BLaER1 (cell line): Measurements from ENCODE around the gene EIF4B.
"Not testable (repeated sequence)": the region's sequence is repeated elsewhere in the genome, so short reads cannot be mapped to it uniquely, and the experiment has no call there.

Source experiments
- H3K27ac ChIP-seq: shearing (Covaris generic); formaldehyde crosslinking; 2 replicates; pipeline ENCODE4 v1.8.1; 2022
- H3K27me3 ChIP-seq: shearing (Covaris generic); formaldehyde crosslinking; 2 replicates; pipeline ENCODE4 v1.8.1; 2022
- H3K36me3 ChIP-seq: shearing (Covaris generic); formaldehyde crosslinking; 2 replicates; pipeline ENCODE4 v1.8.1; 2022
- H3K4me1 ChIP-seq: shearing (Covaris generic); formaldehyde crosslinking; 2 replicates; pipeline ENCODE4 v1.8.1; 2022
- H3K4me2 ChIP-seq: shearing (Covaris generic); formaldehyde crosslinking; 2 replicates; pipeline ENCODE4 v1.8.1; 2022
- H3K4me3 ChIP-seq: shearing (Covaris generic); formaldehyde crosslinking; 2 replicates; pipeline ENCODE4 v1.8.1; 2022
- H3K9ac ChIP-seq: shearing (Covaris generic); formaldehyde crosslinking; 2 replicates; pipeline ENCODE4 v1.8.1; 2022
- H3K9me3 ChIP-seq: shearing (Covaris generic); formaldehyde crosslinking; 2 replicates; pipeline ENCODE4 v1.8.1; 2022
- H4K20me1 ChIP-seq: shearing (Covaris generic); formaldehyde crosslinking; 2 replicates; pipeline ENCODE4 v1.8.1; 2022
- Cebpa-rat ChIP-seq: shearing (Covaris generic); IDR thresholded peaks from 2 replicates; pipeline ENCODE4 v1.8.1; 2022

EIF4B gene

DNA sequence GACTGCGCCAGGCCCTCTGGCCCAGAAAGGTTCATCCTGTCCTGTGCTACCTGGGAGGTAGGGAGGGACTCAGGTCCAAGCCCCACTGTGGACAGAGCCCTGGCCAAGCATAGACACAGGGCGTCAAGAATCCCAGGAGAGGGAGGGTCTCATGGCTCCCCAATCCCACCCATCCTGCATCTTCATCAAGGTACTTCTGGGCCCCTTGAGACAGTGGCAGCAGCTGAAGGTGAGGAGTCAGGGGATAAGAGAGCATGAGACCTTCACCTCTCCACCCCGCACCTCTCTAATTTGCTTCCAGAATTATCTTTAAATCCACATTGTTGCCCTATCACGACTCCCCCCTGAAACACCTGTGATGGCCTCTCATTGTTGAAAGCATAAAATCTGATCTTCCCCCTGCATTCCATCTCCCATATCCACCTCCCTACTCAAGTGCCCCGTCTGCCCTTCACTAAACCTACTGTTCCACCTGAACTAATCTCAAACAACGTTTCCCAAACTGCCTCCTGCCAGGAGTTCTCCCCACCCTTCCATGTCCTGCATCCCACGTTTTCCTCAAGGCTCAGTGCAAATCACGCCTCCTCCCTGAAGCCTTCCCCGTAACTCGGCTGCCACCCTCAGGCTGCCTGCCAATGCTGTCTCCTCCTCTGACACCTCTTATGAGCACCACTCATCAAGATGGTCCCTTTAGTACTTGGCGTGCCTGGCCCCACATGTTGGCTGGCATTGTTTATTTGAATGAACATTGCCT is 30.3 kb upstream of the EIF4B start:
- Histone ChIP-seq H3K9me3 (no peaks in the 10 kb centered on the region), H3K9ac (no peak overlapping the region), H3K27ac (no peak overlapping the region), H3K4me1 (no peaks in the 10 kb centered on the region), H3K27me3 (no peaks in the 10 kb centered on the region), H4K20me1 (no peaks in the 10 kb centered on the region), H3K4me3 (no peak overlapping the region), H3K4me2 (no peak overlapping the region), H3K36me3 (no peaks in the 10 kb centered on the region)
- TF ChIP-seq Cebpa-rat, result no peak

DNA sequence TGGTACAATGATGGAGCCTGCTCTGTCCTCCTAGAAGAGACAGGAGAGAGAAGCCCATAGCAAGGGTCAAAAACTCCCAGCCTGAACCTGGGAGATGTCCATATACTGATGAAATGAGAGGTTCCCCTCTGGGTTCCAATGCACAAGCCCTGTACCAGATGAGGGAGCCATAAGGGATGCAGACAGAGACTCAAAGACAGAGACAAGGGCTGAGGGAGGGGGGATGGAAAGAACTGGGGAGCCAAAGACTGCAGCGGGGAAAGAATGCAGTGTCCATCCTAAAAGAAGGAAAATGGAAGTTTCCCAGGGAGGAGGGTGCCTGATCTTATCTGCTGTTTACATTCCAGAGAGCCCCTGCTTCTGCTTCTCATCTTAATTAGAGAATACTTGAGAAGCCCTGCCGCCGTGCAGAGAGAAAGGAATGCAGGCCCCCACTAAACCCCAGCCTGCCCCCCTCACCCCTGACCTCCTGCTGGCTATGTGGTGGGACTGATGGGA is 29.6 kb upstream of the EIF4B start:
- no peak for TF ChIP-seq Cebpa-rat
- H3K4me2 ChIP-seq, result no peak overlapping the region
- H3K27me3 ChIP-seq, result no peaks in the 10 kb centered on the region
- no peaks in the 10 kb centered on the region for H3K36me3 ChIP-seq
- no peak overlapping the region for H3K27ac ChIP-seq
- no peaks in the 10 kb centered on the region for H4K20me1 ChIP-seq
- H3K9ac ChIP-seq, result no peak overlapping the region
- no peaks in the 10 kb centered on the region for H3K4me1 ChIP-seq
- H3K4me3 ChIP-seq, result no peak overlapping the region
- no peaks in the 10 kb centered on the region for H3K9me3 ChIP-seq

DNA sequence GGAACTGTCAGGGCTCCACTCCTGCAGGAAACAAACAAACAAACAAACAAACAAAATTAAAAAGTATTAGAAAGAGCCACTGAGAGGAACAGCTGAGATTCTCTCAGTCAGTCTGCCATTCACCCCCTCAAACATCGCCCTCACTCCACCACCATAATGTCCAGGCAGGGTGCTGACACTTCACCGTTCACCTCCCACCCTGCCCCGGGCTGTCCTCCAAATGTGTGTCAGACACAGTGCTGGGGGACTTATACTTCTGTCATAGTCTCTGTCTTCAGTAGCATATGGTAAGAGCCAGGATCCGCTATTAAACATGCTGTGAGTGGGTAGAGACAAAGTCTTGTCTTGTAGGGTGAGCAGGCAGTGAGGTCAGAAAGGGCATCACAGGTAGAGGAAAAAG is 29.1 kb upstream of the EIF4B start:
- no peaks in the 10 kb centered on the region for H4K20me1 ChIP-seq
- no peak overlapping the region for H3K9ac ChIP-seq
- no peaks in the 10 kb centered on the region for H3K4me1 ChIP-seq
- H3K4me2 ChIP-seq, result no peak overlapping the region
- no peaks in the 10 kb centered on the region for H3K36me3 ChIP-seq
- no peaks in the 10 kb centered on the region for H3K27me3 ChIP-seq
- H3K9me3 ChIP-seq, result no peaks in the 10 kb centered on the region
- H3K27ac ChIP-seq, result no peak overlapping the region
- no peak for TF ChIP-seq Cebpa-rat
- H3K4me3 ChIP-seq, result no peak overlapping the region

DNA sequence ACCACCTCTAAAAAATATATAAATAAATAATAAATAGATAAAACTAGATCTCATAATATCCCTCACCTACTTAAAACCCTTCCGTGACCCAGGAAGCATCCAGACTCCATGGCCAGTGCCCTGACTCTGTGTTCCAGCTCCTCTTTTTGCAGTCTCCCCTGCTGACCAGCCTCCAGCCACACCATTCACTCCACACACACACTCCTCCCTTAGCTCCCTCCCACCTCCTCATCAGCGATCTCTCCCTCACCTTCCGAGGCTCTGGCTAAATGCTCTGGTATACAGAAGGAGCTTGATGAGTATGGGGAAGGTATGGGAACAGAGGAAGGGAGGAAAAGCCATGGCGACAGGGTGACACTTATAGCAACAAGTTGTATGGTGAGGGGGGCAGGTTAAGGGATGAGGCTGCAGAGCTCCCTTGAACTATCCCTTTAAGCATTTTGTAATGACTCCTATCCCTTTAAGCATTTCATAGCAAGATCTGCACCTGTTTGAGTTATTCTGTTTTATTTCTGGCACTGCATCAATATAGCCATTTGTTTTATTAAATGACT is 26.1 kb upstream of the EIF4B start:
- Histone ChIP-seq H3K36me3 (no peaks in the 10 kb centered on the region), H3K27me3 (no peaks in the 10 kb centered on the region), H3K27ac (no peak overlapping the region), H4K20me1 (no peaks in the 10 kb centered on the region), H3K9me3 (no peaks in the 10 kb centered on the region), H3K4me3 (no peak overlapping the region), H3K4me2 (no peak overlapping the region), H3K9ac (no peak overlapping the region), H3K4me1 (no peaks in the 10 kb centered on the region)
- no peak for TF ChIP-seq Cebpa-rat

DNA sequence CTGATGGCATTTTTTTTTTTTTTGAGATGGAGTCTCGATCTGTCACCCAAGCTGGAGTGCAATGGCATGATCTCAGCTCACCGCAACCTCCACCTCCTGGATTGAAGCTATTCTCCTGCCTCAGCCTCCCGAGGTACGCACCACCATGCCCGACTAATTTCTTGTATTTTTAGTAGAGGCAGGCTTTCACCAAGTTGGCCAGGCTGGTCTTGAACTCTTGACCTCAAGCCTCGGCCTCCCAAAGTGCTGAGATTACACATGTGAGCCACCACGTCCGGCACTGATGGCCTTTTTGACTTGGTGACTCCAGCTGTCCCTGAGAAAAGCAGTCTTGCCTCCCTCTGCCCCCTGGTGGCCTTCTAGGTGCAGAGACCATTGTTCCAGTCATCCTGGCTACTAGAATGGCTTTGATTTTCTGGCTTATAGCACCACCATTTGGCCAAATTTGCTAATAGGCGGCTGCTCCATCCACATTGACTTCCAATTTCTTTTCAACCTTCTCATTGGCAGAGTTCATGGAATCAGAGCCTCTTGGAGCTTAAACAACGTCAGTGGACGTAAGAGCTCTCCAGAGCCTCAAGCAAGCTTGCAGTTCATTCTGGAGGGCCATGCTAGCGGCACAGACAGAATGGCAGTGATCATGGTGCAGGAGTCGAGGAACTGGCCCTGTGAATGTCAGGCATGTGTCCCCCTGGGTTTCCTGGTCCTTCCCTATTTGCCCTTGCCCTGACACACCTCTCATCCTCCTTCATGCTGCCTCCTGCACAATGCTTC is 25.4 kb upstream of the EIF4B start:
- Histone ChIP-seq H3K36me3 (no peaks in the 10 kb centered on the region), H3K9ac (no peak overlapping the region), H4K20me1 (no peaks in the 10 kb centered on the region), H3K9me3 (no peaks in the 10 kb centered on the region), H3K4me3 (no peak overlapping the region), H3K4me2 (no peak overlapping the region), H3K27ac (no peak overlapping the region), H3K4me1 (no peaks in the 10 kb centered on the region), H3K27me3 (no peaks in the 10 kb centered on the region)
- TF ChIP-seq Cebpa-rat, result no peak

DNA sequence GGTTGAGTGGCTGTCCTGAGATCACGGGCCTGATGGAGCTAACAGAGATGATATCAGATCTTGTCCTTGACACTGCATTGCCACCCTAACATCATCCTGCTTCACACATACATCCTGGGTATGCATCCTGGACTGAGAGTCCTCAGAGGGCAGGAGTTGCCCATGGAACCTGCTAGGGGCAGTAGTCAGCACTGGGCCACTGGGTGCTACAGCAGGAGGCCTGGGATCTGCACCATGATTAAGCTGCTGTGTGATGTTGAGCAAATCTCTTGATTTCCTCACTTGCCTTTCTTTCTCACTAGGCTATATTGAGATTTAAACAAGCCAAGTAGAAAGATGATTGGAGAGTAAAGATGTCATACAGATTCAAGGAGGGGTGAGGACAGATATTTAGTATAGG is 22.1 kb upstream of the EIF4B start:
- H3K27me3 ChIP-seq, result no peaks in the 10 kb centered on the region
- TF ChIP-seq Cebpa-rat, result no peak
- H3K9me3 ChIP-seq, result no peaks in the 10 kb centered on the region

DNA sequence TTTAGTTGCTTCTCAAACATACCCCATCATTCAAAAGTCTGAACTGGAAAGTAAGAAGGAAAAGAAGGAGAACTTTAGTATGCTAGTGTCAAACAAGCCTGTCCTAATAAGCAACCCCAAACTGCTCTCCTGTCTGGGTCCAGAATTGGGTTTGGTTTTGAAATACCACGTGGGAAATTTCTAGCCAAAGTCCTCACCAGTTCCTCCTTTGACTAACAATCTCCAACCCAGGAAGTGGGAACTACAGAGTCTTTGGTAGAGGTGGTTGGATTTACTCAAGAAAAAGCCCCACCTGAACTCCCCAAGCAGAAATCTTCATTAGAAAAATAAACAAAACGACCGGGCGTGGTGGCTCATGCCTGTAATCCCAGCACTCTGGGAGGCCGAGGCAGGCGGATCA is 17.4 kb upstream of the EIF4B start:
- Histone ChIP-seq H3K9ac (no peak overlapping the region), H3K27ac (no peak overlapping the region), H3K4me3 (no peak overlapping the region), H3K9me3 (no peaks in the 10 kb centered on the region), H3K27me3 (no peaks in the 10 kb centered on the region), H3K36me3 (no peaks in the 10 kb centered on the region), H4K20me1 (no peaks in the 10 kb centered on the region), H3K4me1 (no peaks in the 10 kb centered on the region), H3K4me2 (no peak overlapping the region)
- TF ChIP-seq Cebpa-rat, result no peak

More for the DNA sequence above, 22.1 kb upstream of the EIF4B start:
- Histone ChIP-seq H3K27ac (no peak overlapping the region), H3K4me2 (no peak overlapping the region), H3K4me1 (no peaks in the 10 kb centered on the region), H4K20me1 (no peaks in the 10 kb centered on the region), H3K4me3 (no peak overlapping the region), H3K9ac (no peak overlapping the region), H3K36me3 (no peaks in the 10 kb centered on the region)

DNA sequence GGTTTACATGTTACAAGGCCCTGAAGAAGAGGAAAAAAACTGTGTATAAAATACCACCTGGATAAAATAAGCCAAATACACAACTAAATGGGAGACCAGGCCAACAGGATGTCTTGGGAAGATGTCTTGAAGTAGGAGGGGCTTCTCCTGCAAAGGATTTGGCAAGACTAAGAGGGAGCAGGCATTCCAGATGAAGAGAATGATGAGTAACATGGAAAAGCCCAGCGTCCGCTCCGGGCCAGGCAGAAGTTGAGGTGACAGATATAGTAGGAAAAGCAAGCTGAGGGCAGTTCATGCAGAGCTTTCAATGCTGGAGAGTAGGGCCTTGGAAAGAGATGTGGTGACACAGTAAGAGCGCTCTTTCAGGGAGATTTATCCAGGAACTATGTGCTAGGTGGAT is 16.1 kb upstream of the EIF4B start:
- Histone ChIP-seq H3K4me2 (no peak overlapping the region), H3K4me3 (no peak overlapping the region), H3K27ac (no peak overlapping the region), H3K4me1 (no peaks in the 10 kb centered on the region), H4K20me1 (no peaks in the 10 kb centered on the region), H3K9me3 (no peaks in the 10 kb centered on the region), H3K36me3 (no peaks in the 10 kb centered on the region), H3K27me3 (no peaks in the 10 kb centered on the region), H3K9ac (no peak overlapping the region)
- no peak for TF ChIP-seq Cebpa-rat

DNA sequence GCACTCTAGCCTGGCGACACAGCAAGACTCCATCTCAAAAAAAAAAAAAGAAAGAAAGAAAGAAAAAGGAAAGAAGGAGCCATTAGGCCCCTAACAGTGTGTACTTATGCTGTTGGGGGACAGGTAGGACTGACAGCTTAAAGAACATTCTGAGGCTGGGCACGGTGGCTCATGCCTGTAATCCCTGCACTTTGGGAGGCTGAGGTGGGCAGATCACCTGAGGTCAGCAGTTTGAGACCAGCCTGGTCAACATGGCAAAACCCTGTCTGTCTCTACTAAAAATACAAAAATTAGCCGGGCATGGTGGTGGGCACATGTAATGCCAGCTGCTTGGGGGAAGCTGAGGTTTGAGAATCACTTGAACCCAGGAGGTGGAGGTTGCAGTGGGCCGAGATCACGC is 14.0 kb upstream of the EIF4B start:
- H3K9ac ChIP-seq, H3K4me2 ChIP-seq, H3K27ac ChIP-seq, H3K4me1 ChIP-seq, H3K27me3 ChIP-seq, H3K9me3 ChIP-seq, H3K36me3 ChIP-seq, H3K4me3 ChIP-seq, H4K20me1 ChIP-seq: not testable (repeated sequence)
